Measurements from ENCODE around the gene HSD17B1. TPM values are rescaled to one million over a fixed set of nuclear protein-coding genes. Genes with fewer than 3 reads are reported as not detected.

The HSD17B1 gene
- total and polyA plus RNA-seq, 2 donors (not counting 3 experiments of a cell fraction or from before 2014, with no cell fraction given) = 0.22 to 1.0 TPM

DNA sequence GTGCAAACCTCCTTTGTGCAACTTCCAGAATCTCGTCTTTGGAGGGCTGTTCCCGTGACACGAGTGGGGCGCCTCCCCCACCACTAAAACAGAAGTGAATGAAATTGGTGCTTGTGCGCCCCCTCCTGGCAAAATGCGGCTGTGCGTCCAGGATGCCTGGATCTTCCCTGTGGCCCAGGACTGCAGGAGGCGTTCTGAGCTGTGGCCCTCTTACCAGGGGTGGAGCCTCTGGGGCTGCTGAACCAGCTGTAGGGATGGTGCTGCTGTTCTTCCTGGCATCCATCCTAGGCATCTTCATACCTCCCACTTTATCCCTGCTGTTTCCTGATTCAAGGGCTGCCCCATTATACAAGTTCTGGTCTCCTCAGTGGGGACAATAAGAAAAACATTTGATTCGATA is 35.2 kb upstream of the HSD17B1 start:
- H3K27me3 ChIP-seq (ENCODE audit: control insufficient read depth in 2 of 2, insufficient read depth in 2 of 2, low read length in 2 of 2) = no peaks in the 10 kb centered on the region
- peaks cover 51% of the 10 kb centered on the region for H3K4me1 ChIP-seq (ENCODE audit: control insufficient read depth, extremely low read depth, insufficient read depth, low read length)
- ChIA-PET POLR2A (interaction anchor here (0.6 to 4.5 kb wide), 7 partner anchors 10 to 399 kb away, joined by 4 to 38 read pairs (median 10); partner anchors contain the start of gene CAVIN1), CTCF (interaction anchor here (0.6 to 5.4 kb wide), 60 partner anchors 10 to 492 kb away, joined by 3 to 190 read pairs (median 6); partner anchors contain the start of genes CAVIN1, KAT2A, NAGLU and PSMC3IP)
- no peak overlapping the region for H3K4me3 ChIP-seq (replicated peaks in 1 of 3; ENCODE audit: insufficient read depth in 1 of 3, low read depth in 1 of 3, low read length in 3 of 3)
- BruUV-seq (replicated peaks) = no TSS peak
- H3K4me2 ChIP-seq (ENCODE audit: insufficient read depth, low read length) = peak overlapping the region; percentile 80
- H3K27ac ChIP-seq (ENCODE audit: insufficient read depth, low read depth, low read length) = peak overlapping the region; percentile 100
- TF ChIP-seq POLR2A (IDR thresholded peaks at IDR 0.05; ENCODE audit: low read depth, low read length) (peak; percentile 54), FOS (IDR thresholded peaks at IDR 0.05; ENCODE audit: borderline replicate concordance, insufficient read depth, low read length) (no peak), POLR2AphosphoS5 (IDR thresholded peaks at IDR 0.05; ENCODE audit: insufficient read depth, low read depth, low read length) (peak; percentile 78)
- TF ChIP-seq, protein P1, sequence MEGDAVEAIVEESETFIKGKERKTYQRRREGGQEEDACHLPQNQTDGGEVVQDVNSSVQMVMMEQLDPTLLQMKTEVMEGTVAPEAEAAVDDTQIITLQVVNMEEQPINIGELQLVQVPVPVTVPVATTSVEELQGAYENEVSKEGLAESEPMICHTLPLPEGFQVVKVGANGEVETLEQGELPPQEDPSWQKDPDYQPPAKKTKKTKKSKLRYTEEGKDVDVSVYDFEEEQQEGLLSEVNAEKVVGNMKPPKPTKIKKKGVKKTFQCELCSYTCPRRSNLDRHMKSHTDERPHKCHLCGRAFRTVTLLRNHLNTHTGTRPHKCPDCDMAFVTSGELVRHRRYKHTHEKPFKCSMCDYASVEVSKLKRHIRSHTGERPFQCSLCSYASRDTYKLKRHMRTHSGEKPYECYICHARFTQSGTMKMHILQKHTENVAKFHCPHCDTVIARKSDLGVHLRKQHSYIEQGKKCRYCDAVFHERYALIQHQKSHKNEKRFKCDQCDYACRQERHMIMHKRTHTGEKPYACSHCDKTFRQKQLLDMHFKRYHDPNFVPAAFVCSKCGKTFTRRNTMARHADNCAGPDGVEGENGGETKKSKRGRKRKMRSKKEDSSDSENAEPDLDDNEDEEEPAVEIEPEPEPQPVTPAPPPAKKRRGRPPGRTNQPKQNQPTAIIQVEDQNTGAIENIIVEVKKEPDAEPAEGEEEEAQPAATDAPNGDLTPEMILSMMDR (IDR thresholded peaks at IDR 0.05; ENCODE audit: extremely low read depth in 1 of 2, insufficient read depth in 1 of 2, low read depth in 1 of 2, low read length in 2 of 2) = peak; percentile 92 to 98
- peak overlapping the region; percentile 85 for H3K9ac ChIP-seq (replicated peaks; ENCODE audit: extremely low read depth, insufficient read depth, low read length)
- intact Hi-C loops (cut with micrococcal nuclease) (loop anchor here (1.0 kb wide), 4 partner anchors 89 to 205 kb away; partner anchors contain the start of gene STAT3), dilution Hi-C loops (cut with MboI; ENCODE audit: extremely low pct_ligation_motif_present, low sequenced_read_pairs) (loop anchor here (25.0 kb wide), 1 partner anchor 180 kb away; no protein-coding TSS in a partner anchor)
- no peaks in the 10 kb centered on the region for H4K20me1 ChIP-seq (replicated peaks; ENCODE audit: control insufficient read depth, extremely low read depth, insufficient read depth, low read length)
- H3K9me3 ChIP-seq (replicated peaks; ENCODE audit: control insufficient read depth, insufficient read depth, low read length) = no peaks in the 10 kb centered on the region
- FAIRE-seq (no peak), DNase-seq (ENCODE audit: low read depth, low spot score) (peak; percentile 90)
- no peaks in the 10 kb centered on the region for H3K9me1 ChIP-seq (replicated peaks; ENCODE audit: control insufficient read depth, extremely low read depth, insufficient read depth, low read length)
- H3K79me2 ChIP-seq (ENCODE audit: control insufficient read depth, insufficient read depth, low read length) = no peaks in the 10 kb centered on the region
- no peak overlapping the region for H2AFZ ChIP-seq (ENCODE audit: low read depth, low read length)
- peaks cover 0 to 3% of the 10 kb centered on the region in 2 experiments for H3K36me3 ChIP-seq (ENCODE audit: control insufficient read depth in 2 of 2, extremely low read depth in 1 of 2, insufficient read depth in 2 of 2, low read length in 2 of 2)
